CD14-positive monocyte (primary cell): Measurements from ENCODE around the gene CDKN2AIP. TPM values are rescaled to one million over a fixed set of nuclear protein-coding genes. Genes with fewer than 3 reads are reported as not detected.

Experiments used
- DNase-seq, 3 donors: peaks; one replicate each; pipeline ENCODE4 v3.0.0-alpha.2; 2011 to 2022
- H2AFZ ChIP-seq: 2 replicates; pipeline ENCODE4 v1.6.0; 2012; ENCODE audit warnings: mild to moderate bottlenecking, low read depth, low read length, inconsistent platforms; ENCODE audit not compliant: insufficient read depth, poor library complexity, severe bottlenecking
- H3K27ac ChIP-seq, 2 donors: 1 replicate in 1 of 2; 2 replicates in 1 of 2; pipeline ENCODE4 v1.5.1; 2012 to 2013; ENCODE audit warnings: low read length in 2 of 2, control low read depth in 1 of 2, inconsistent platforms in 1 of 2, low read depth in 1 of 2, mild to moderate bottlenecking in 1 of 2
- H3K27me3 ChIP-seq, 2 donors: one replicate each; pipeline versions ENCODE4 v1.6.0 to v1.6.1; 2011 to 2013; ENCODE audit warnings: low read length in 2 of 2; ENCODE audit not compliant: control insufficient read depth in 2 of 2, insufficient read depth in 2 of 2
- H3K36me3 ChIP-seq, 2 donors: replicated peaks in 1 of 2; 1 replicate in 1 of 2; 2 replicates in 1 of 2; pipeline versions ENCODE4 v1.5.1 to v1.6.1; 2012 to 2013; ENCODE audit warnings: low read length in 2 of 2, control low read depth in 1 of 2, inconsistent platforms in 1 of 2, mild to moderate bottlenecking in 1 of 2; ENCODE audit not compliant: insufficient read depth in 2 of 2, control insufficient read depth in 1 of 2
- H3K4me1 ChIP-seq, 2 donors: 1 replicate in 1 of 2; 2 replicates in 1 of 2; pipeline versions ENCODE4 v1.5.1 to v1.6.1; 2012 to 2013; ENCODE audit warnings: low read length in 2 of 2, control low read depth in 1 of 2, inconsistent platforms in 1 of 2, mild to moderate bottlenecking in 1 of 2, moderate library complexity in 1 of 2; ENCODE audit not compliant: insufficient read depth in 2 of 2, control insufficient read depth in 1 of 2
- H3K4me2 ChIP-seq: replicated peaks from 2 replicates; pipeline ENCODE3; 2012; ENCODE audit warnings: low read length, moderate library complexity, mild to moderate bottlenecking; ENCODE audit not compliant: poor library complexity, severe bottlenecking; ENCODE audit errors: extremely low read depth
- H3K4me3 ChIP-seq, 3 experiments: fragments of 200-600 bp in 1 of 3; sonication (generic) in 1 of 3; replicated peaks in 1 of 3; 1 replicate in 2 of 3; 2 replicates in 1 of 3; pipeline ENCODE4 v1.5.1; 2011 to 2013; ENCODE audit warnings: low read length in 3 of 3, mild to moderate bottlenecking in 3 of 3, control low read depth in 2 of 3, low read depth in 2 of 3, inconsistent platforms in 1 of 3, moderate library complexity in 1 of 3
- H3K79me2 ChIP-seq: 2 replicates; pipeline ENCODE4 v1.6.0; 2012; ENCODE audit warnings: mild to moderate bottlenecking, control low read depth, inconsistent platforms, low read length, moderate library complexity; ENCODE audit not compliant: insufficient read depth
- H3K9ac ChIP-seq: 2 replicates; pipeline ENCODE4 v1.6.0; 2017; ENCODE audit warnings: low read length, mild to moderate bottlenecking; ENCODE audit not compliant: insufficient read depth, poor library complexity, severe bottlenecking
- H3K9me3 ChIP-seq, 2 donors: replicated peaks in 1 of 2; 1 replicate in 1 of 2; 2 replicates in 1 of 2; pipeline versions ENCODE4 v1.5.1 to v1.6.1; 2012 to 2013; ENCODE audit warnings: low read length in 2 of 2, control low read depth in 1 of 2; ENCODE audit not compliant: control insufficient read depth in 1 of 2, insufficient read depth in 1 of 2
- H4K20me1 ChIP-seq: 2 replicates; pipeline ENCODE4 v1.6.0; 2012; ENCODE audit warnings: mild to moderate bottlenecking, low read length, control low read depth, moderate library complexity; ENCODE audit not compliant: insufficient read depth
- H3K27ac Mint-ChIP-seq, 7 donors: one replicate each; pipeline ENCODE4 v1.8.0; 2020; ENCODE audit warnings: mild to moderate bottlenecking in 7 of 7, mixed read lengths in 7 of 7, moderate library complexity in 6 of 7, inconsistent platforms in 2 of 7
- H3K27me3 Mint-ChIP-seq, 3 donors: one replicate each; pipeline ENCODE4 v1.8.0; 2021 to 2022; ENCODE audit warnings: low read depth in 3 of 3, mild to moderate bottlenecking in 3 of 3, mixed read lengths in 3 of 3, moderate library complexity in 3 of 3, inconsistent platforms in 1 of 3
- H3K36me3 Mint-ChIP-seq, 2 donors: one replicate each; pipeline ENCODE4 v1.8.0; 2020; ENCODE audit warnings: mixed read lengths in 2 of 2, inconsistent platforms in 1 of 2, mild to moderate bottlenecking in 1 of 2
- H3K4me1 Mint-ChIP-seq: one replicate; pipeline ENCODE4 v1.8.0; 2020; ENCODE audit warnings: mild to moderate bottlenecking, mixed read lengths
- H3K4me3 Mint-ChIP-seq, 2 donors: one replicate each; pipeline ENCODE4 v1.8.0; 2020; ENCODE audit warnings: mild to moderate bottlenecking in 2 of 2, mixed read lengths in 2 of 2, moderate library complexity in 1 of 2
- H3K9me3 Mint-ChIP-seq, 7 donors: one replicate each; pipeline ENCODE4 v1.8.0; 2020 to 2022; ENCODE audit warnings: mixed read lengths in 7 of 7, mild to moderate bottlenecking in 6 of 7, moderate library complexity in 6 of 7, inconsistent platforms in 2 of 7
- CTCF ChIP-seq: fragments of 200-600 bp; IDR thresholded peaks from one replicate; pipeline ENCODE4 v1.8.0; 2022; ENCODE audit warnings: antibody characterized with exemption, mild to moderate bottlenecking
- WGBS: methylation state at CpG from one replicate; pipeline ENCODE4 v1.1.5; 2013; ENCODE audit warnings: missing lambda C conversion rate; ENCODE audit not compliant: insufficient coverage; 5-methylcytosine and 5-hydroxymethylcytosine counted together
- intact Hi-C, 2 donors: fragments of 100-400 bp; cut with micrococcal nuclease; formaldehyde crosslinking; loops; one replicate each; pipeline versions ENCODE4 v1.15.0 to v1.15.1; 2023
- polyA plus RNA-seq, 3 donors: library from polyadenylated mRNA; depleted of rRNA in 1 of 3; unstranded in 2 of 3; stranded (reverse) in 1 of 3; fragments of 300-500 nt in 2 of 3; fragments of >200 nt in 1 of 3; fragmentation: Illumina TruSeq in 2 of 3; gene quantifications; 1 replicate in 2 of 3; 2 replicates in 1 of 3; pipeline ENCODE4 v1.2.3, GENCODE V29; 2012 to 2021

The CDKN2AIP gene
- polyA plus RNA-seq, 3 donors, result 3.1 to 4.4 (median 3.7) TPM

GRCh38 chr4:183435803-183436202, 8.6 kb upstream of the CDKN2AIP start:
- H3K27ac Mint-ChIP-seq, result no peak overlapping the region
- Histone ChIP-seq H3K9ac (no peak overlapping the region), H3K79me2 (no peaks in the 10 kb centered on the region), H3K27me3 (no peaks in the 10 kb centered on the region), H3K36me3 (no peaks in the 10 kb centered on the region), H3K4me2 (no peak overlapping the region), H3K9me3 (no peaks in the 10 kb centered on the region), H3K4me1 (peaks cover 2 to 4% of the 10 kb centered on the region in 2 donors), H3K4me3 (no peak overlapping the region), H4K20me1 (no peaks in the 10 kb centered on the region), H2AFZ (no peak overlapping the region), H3K27ac (no peak overlapping the region)
- no peak for TF ChIP-seq CTCF
- no peak overlapping the region for H3K4me3 Mint-ChIP-seq
- H3K27me3 Mint-ChIP-seq, result peaks cover 0 to 5% (median 5%) of the 10 kb centered on the region in 3 donors
- no peak for DNase-seq
- WGBS, result no CpG with 5 or more reads among the region's 5 CpGs
- H3K36me3 Mint-ChIP-seq, result no peaks in the 10 kb centered on the region
- peaks cover 0 to 4% (median 0%) of the 10 kb centered on the region in 7 donors for H3K9me3 Mint-ChIP-seq
- peaks cover 3% of the 10 kb centered on the region for H3K4me1 Mint-ChIP-seq
- intact Hi-C loops, result no loop called here

GRCh38 chr4:183436417-183436816, 8.0 kb upstream of the CDKN2AIP start:
- H3K27me3 ChIP-seq, result no peaks in the 10 kb centered on the region
- H3K79me2 ChIP-seq, result no peaks in the 10 kb centered on the region
- no peak overlapping the region for H3K27ac ChIP-seq
- Mint-ChIP-seq H3K27me3 (peaks cover 0 to 9% (median 5%) of the 10 kb centered on the region in 3 donors), H3K27ac (no peak overlapping the region), H3K36me3 (no peaks in the 10 kb centered on the region), H3K4me3 (no peak overlapping the region), H3K4me1 (no peaks in the 10 kb centered on the region), H3K9me3 (peaks cover 0 to 4% (median 0%) of the 10 kb centered on the region in 7 donors)
- no peak overlapping the region for H3K4me2 ChIP-seq
- no peaks in the 10 kb centered on the region for H4K20me1 ChIP-seq
- intact Hi-C loops, result no loop called here
- no peak for DNase-seq
- no peaks in the 10 kb centered on the region for H3K36me3 ChIP-seq
- H3K4me3 ChIP-seq, result no peak overlapping the region
- WGBS, result 89% methylated on average over 6 of the region's 6 CpGs
- H3K9me3 ChIP-seq, result no peaks in the 10 kb centered on the region
- no peak for TF ChIP-seq CTCF
- no peak overlapping the region for H3K9ac ChIP-seq
- no peak overlapping the region for H2AFZ ChIP-seq
- no peaks in the 10 kb centered on the region for H3K4me1 ChIP-seq
